ENCODE data around the gene LDHAL6B.

DNA sequence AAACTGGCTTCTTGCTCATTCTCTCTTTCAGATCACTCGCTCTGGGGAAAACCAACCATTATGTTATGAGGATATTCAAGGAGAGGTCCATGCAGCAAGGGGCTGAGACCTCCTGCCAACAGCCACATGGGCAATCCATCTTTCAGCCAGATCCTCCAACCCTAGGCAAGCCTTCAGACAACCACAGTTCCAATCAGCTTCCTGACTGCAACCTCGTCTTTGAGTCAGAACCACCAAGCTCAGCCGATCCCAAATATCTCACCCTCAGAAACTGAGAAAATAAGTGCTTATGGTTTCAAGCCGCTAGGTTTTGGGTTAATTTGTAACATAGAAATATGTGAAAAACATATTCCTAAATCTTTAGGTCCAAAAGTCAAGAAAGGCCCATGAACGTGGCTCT is 10.3 kb downstream of the LDHAL6B start:
- TF ChIP-seq, protein P1, sequence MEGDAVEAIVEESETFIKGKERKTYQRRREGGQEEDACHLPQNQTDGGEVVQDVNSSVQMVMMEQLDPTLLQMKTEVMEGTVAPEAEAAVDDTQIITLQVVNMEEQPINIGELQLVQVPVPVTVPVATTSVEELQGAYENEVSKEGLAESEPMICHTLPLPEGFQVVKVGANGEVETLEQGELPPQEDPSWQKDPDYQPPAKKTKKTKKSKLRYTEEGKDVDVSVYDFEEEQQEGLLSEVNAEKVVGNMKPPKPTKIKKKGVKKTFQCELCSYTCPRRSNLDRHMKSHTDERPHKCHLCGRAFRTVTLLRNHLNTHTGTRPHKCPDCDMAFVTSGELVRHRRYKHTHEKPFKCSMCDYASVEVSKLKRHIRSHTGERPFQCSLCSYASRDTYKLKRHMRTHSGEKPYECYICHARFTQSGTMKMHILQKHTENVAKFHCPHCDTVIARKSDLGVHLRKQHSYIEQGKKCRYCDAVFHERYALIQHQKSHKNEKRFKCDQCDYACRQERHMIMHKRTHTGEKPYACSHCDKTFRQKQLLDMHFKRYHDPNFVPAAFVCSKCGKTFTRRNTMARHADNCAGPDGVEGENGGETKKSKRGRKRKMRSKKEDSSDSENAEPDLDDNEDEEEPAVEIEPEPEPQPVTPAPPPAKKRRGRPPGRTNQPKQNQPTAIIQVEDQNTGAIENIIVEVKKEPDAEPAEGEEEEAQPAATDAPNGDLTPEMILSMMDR (conservative IDR thresholded peaks at IDR 0.05 in 1 of 2, IDR thresholded peaks at IDR 0.05 in 1 of 2; ENCODE audit: low read depth in 1 of 2, low read length in 2 of 2): no peak
- TF ChIP-seq EZH2 (IDR thresholded peaks at IDR 0.05; ENCODE audit: low read length, missing control alignments): no peak

Measured in fibroblast of lung (primary cell).